ENCODE results near the gene GPC3. TPM values are rescaled to one million over a fixed set of nuclear protein-coding genes. Genes with fewer than 3 reads are reported as not detected.
"Not testable (repeated sequence)": the region's sequence is repeated elsewhere in the genome, so short reads cannot be mapped to it uniquely, and the experiment has no call there.

GPC3 gene
- total RNA-seq, 2 donors from 2014 or later = 2.7 to 5.2 TPM

GRCh38 chrX:133897593-133898163 lies 87.7 kb downstream of the GPC3 start:
- TF ChIP-seq CTCF (IDR thresholded peaks at IDR 0.05) (no peak), POLR2AphosphoS5 (IDR thresholded peaks at IDR 0.05) (no peak), POLR2A (IDR thresholded peaks at IDR 0.05) (no peak)
- WGBS = 18% methylated on average over 4 of the region's 4 CpGs
- H3K36me3 ChIP-seq = no peaks in the 10 kb centered on the region
- H3K27me3 ChIP-seq (replicated peaks; ENCODE audit: insufficient read depth) = no peaks in the 10 kb centered on the region
- no peak overlapping the region for H3K4me3 ChIP-seq
- DNase-seq (ENCODE audit: low spot score) = no peak
- H3K9me3 ChIP-seq = no peaks in the 10 kb centered on the region
- no peaks in the 10 kb centered on the region for H3K4me1 ChIP-seq (replicated peaks)
- H3K27ac ChIP-seq = no peak overlapping the region
- intact Hi-C loops (cut with DNase I) = no loop called here

GRCh38 chrX:133892337-133892736 lies 93.1 kb downstream of the GPC3 start:
- Histone ChIP-seq H3K4me1 (replicated peaks) (no peaks in the 10 kb centered on the region), H3K27me3 (replicated peaks; ENCODE audit: insufficient read depth) (no peaks in the 10 kb centered on the region), H3K4me3 (no peak overlapping the region), H3K9me3 (no peaks in the 10 kb centered on the region), H3K27ac (no peak overlapping the region), H3K36me3 (no peaks in the 10 kb centered on the region)
- DNase-seq (ENCODE audit: low spot score) = no peak
- TF ChIP-seq CTCF (IDR thresholded peaks at IDR 0.05) (no peak), POLR2A (IDR thresholded peaks at IDR 0.05) (no peak), POLR2AphosphoS5 (IDR thresholded peaks at IDR 0.05) (no peak)
- 75% methylated on average over 2 of the region's 2 CpGs for WGBS
- intact Hi-C loops (cut with DNase I) = no loop called here

- intact Hi-C loops (cut with DNase I) = no loop called here
- WGBS = 57% methylated on average over 1 of the region's 1 CpG
- Histone ChIP-seq H3K9me3 (no peaks in the 10 kb centered on the region), H3K27ac (no peak overlapping the region), H3K36me3 (no peaks in the 10 kb centered on the region), H3K27me3 (replicated peaks; ENCODE audit: insufficient read depth) (no peaks in the 10 kb centered on the region), H3K4me1 (replicated peaks) (no peaks in the 10 kb centered on the region), H3K4me3 (no peak overlapping the region)
- no peak for TF ChIP-seq POLR2AphosphoS5 (IDR thresholded peaks at IDR 0.05)
- no peak for DNase-seq (ENCODE audit: low spot score)
Measured at GRCh38 chrX:133888984-133889383, 96.4 kb downstream of the GPC3 start.

- H3K27ac ChIP-seq; H3K27me3 ChIP-seq (replicated peaks; ENCODE audit: insufficient read depth); H3K4me3 ChIP-seq; H3K9me3 ChIP-seq; H3K4me1 ChIP-seq (replicated peaks); DNase-seq (ENCODE audit: low spot score); intact Hi-C loops (cut with DNase I); H3K36me3 ChIP-seq: not testable (repeated sequence)
- 77% methylated on average over 3 of the region's 3 CpGs for WGBS
Measured at GRCh38 chrX:133888084-133888483, 97.3 kb downstream of the GPC3 start.

GRCh38 chrX:133884430-133885394 lies 100.7 kb downstream of the GPC3 start:
- Histone ChIP-seq H3K27ac (no peak overlapping the region), H3K4me3 (no peak overlapping the region), H3K9me3 (no peaks in the 10 kb centered on the region), H3K36me3 (no peaks in the 10 kb centered on the region), H3K27me3 (replicated peaks; ENCODE audit: insufficient read depth) (no peaks in the 10 kb centered on the region), H3K4me1 (replicated peaks) (no peaks in the 10 kb centered on the region)
- WGBS = 84% methylated on average over 4 of the region's 4 CpGs
- no peak for DNase-seq (ENCODE audit: low spot score)
- intact Hi-C loops (cut with DNase I) = no loop called here
- no peak for TF ChIP-seq POLR2AphosphoS5 (IDR thresholded peaks at IDR 0.05)
- no peak for TF ChIP-seq CTCF (IDR thresholded peaks at IDR 0.05)
- no peak for TF ChIP-seq POLR2A (IDR thresholded peaks at IDR 0.05)
